Glutamatergic neuron (in vitro differentiated cells): Measurements from ENCODE around the gene CFTR. TPM values are rescaled to one million over a fixed set of nuclear protein-coding genes. Genes with fewer than 3 reads are reported as not detected.

Source experiments
- DNase-seq: peaks from one replicate; pipeline ENCODE4 v3.0.0; 2022
- H3K27ac Mint-ChIP-seq: one replicate; pipeline ENCODE4 v1.8.0; 2020; ENCODE audit warnings: mild to moderate bottlenecking, mixed read lengths, inconsistent platforms; ENCODE audit not compliant: unreplicated experiment
- H3K27me3 Mint-ChIP-seq: one replicate; pipeline ENCODE4 v1.8.0; 2020; ENCODE audit warnings: mild to moderate bottlenecking, moderate library complexity, mixed read lengths, inconsistent platforms; ENCODE audit not compliant: unreplicated experiment
- H3K36me3 Mint-ChIP-seq: one replicate; pipeline ENCODE4 v1.8.0; 2020; ENCODE audit warnings: mild to moderate bottlenecking, mixed read lengths, inconsistent platforms; ENCODE audit not compliant: unreplicated experiment
- H3K4me1 Mint-ChIP-seq: one replicate; pipeline ENCODE4 v1.8.0; 2020; ENCODE audit warnings: mild to moderate bottlenecking, low read depth, mixed read lengths, inconsistent platforms; ENCODE audit not compliant: unreplicated experiment
- H3K4me3 Mint-ChIP-seq: one replicate; pipeline ENCODE4 v1.8.0; 2020; ENCODE audit warnings: mild to moderate bottlenecking, mixed read lengths, inconsistent platforms; ENCODE audit not compliant: unreplicated experiment
- H3K9me3 Mint-ChIP-seq: one replicate; pipeline ENCODE4 v1.8.0; 2020; ENCODE audit warnings: mild to moderate bottlenecking, moderate library complexity, mixed read lengths, inconsistent platforms; ENCODE audit not compliant: unreplicated experiment
- CTCF ChIP-seq: fragments of 200-600 bp; sonication (generic); IDR thresholded peaks from one replicate; pipeline ENCODE4 v1.5.0; 2021; ENCODE audit not compliant: partially characterized antibody, unreplicated experiment
- total RNA-seq: library from RNA; stranded (reverse); fragmentation: NEBNext Ultra II Directional; extraction: Animal tissue kit (Norgen Biotek cat#: 25700); gene quantifications from one replicate; pipeline ENCODE4 v1.2.1, GENCODE V29; 2021; ENCODE audit not compliant: unreplicated experiment

Gene CFTR
- total RNA-seq, 1 donor from 2014 or later = not detected

GRCh38 chr7:117675497-117676435 lies 195.9 kb downstream of the CFTR start:
- peaks cover 5% of the 10 kb centered on the region for H3K4me1 Mint-ChIP-seq
- H3K4me3 Mint-ChIP-seq = no peak overlapping the region
- H3K36me3 Mint-ChIP-seq = no peaks in the 10 kb centered on the region
- no peaks in the 10 kb centered on the region for H3K9me3 Mint-ChIP-seq
- no peak overlapping the region for H3K27ac Mint-ChIP-seq
- no peaks in the 10 kb centered on the region for H3K27me3 Mint-ChIP-seq
- TF ChIP-seq CTCF = no peak
- no peak for DNase-seq

GRCh38 chr7:117679120-117679519 lies 199.3 kb downstream of the CFTR start:
- TF ChIP-seq CTCF = no peak
- H3K27ac Mint-ChIP-seq = no peak overlapping the region
- no peaks in the 10 kb centered on the region for H3K9me3 Mint-ChIP-seq
- DNase-seq = no peak
- H3K4me3 Mint-ChIP-seq = no peak overlapping the region
- H3K4me1 Mint-ChIP-seq = peaks cover 1% of the 10 kb centered on the region
- no peaks in the 10 kb centered on the region for H3K36me3 Mint-ChIP-seq
- no peaks in the 10 kb centered on the region for H3K27me3 Mint-ChIP-seq

GRCh38 chr7:117682681-117683385 lies 203.0 kb downstream of the CFTR start:
- Mint-ChIP-seq H3K36me3 (no peaks in the 10 kb centered on the region), H3K27ac (no peak overlapping the region), H3K4me1 (peaks cover 3% of the 10 kb centered on the region), H3K4me3 (no peak overlapping the region), H3K27me3 (peaks cover 4% of the 10 kb centered on the region), H3K9me3 (peaks cover 2% of the 10 kb centered on the region)
- DNase-seq = no peak
- TF ChIP-seq CTCF = no peak

GRCh38 chr7:117683430-117684175 lies 203.8 kb downstream of the CFTR start:
- H3K36me3 Mint-ChIP-seq = no peaks in the 10 kb centered on the region
- no peak overlapping the region for H3K27ac Mint-ChIP-seq
- DNase-seq = no peak
- peaks cover 2% of the 10 kb centered on the region for H3K9me3 Mint-ChIP-seq
- no peak for TF ChIP-seq CTCF
- H3K4me3 Mint-ChIP-seq = no peak overlapping the region
- H3K4me1 Mint-ChIP-seq = peaks cover 3% of the 10 kb centered on the region
- peaks cover 4% of the 10 kb centered on the region for H3K27me3 Mint-ChIP-seq
